A673 (cell line): ENCODE measurements around the gene PCDHGA4.
A peak's percentile ranks its signal among the peaks of the same experiment; 100 is the strongest.
"Not testable (repeated sequence)": the region's sequence is repeated elsewhere in the genome, so short reads cannot be mapped to it uniquely, and the experiment has no call there.

Source experiments
- EZH2 ChIP-seq: fragments of 200-600 bp; sonication (generic); IDR thresholded peaks from 2 replicates; pipeline ENCODE4 v1.6.1; 2017; ENCODE audit warnings: borderline replicate concordance, low read depth, mild to moderate bottlenecking, mixed read lengths, antibody characterized with exemption, low read length; ENCODE audit not compliant: poor library complexity, severe bottlenecking
- TF ChIP-seq, protein P1 (sequence below): fragments of 300-800, 200-600 bp; sonication (generic); conservative IDR thresholded peaks from 2 replicates; pipeline ENCODE4 v1.5.1; 2017; ENCODE audit warnings: low read depth, mild to moderate bottlenecking, antibody characterized with exemption, low read length, moderate library complexity, mixed read lengths

DNA sequence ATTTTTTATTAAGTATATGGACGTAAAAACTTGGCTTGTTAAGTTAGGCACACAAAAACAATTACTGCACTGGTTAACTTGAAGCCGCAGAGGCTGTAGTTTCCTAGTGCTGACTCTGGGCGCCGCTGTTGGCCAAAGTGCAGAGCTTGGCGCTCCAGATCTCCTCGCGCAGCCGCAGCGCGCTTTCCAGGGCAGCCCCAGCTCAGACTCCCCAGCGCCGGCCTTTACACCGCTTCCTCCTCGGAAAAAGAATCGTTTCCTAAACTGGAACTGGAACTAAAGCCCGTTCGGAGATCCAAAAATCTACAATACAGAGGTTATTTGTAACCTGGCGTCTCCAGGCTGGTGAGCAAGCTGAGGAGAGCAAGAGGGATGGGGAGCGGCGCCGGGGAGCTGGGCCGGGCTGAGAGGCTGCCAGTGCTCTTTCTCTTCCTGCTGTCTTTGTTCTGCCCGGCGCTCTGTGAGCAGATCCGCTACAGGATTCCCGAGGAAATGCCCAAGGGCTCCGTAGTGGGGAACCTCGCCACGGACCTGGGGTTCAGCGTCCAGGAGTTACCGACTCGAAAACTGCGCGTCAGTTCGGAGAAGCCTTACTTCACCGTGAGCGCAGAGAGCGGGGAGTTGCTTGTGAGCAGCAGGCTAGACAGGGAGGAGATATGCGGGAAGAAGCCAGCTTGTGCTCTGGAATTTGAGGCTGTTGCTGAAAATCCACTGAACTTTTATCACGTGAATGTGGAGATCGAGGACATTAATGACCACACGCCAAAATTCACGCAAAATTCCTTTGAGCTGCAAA lies 43.1 kb downstream of the PCDHGA4 start, which contains the start of gene PCDHGB5:
- TF ChIP-seq, protein P1, sequence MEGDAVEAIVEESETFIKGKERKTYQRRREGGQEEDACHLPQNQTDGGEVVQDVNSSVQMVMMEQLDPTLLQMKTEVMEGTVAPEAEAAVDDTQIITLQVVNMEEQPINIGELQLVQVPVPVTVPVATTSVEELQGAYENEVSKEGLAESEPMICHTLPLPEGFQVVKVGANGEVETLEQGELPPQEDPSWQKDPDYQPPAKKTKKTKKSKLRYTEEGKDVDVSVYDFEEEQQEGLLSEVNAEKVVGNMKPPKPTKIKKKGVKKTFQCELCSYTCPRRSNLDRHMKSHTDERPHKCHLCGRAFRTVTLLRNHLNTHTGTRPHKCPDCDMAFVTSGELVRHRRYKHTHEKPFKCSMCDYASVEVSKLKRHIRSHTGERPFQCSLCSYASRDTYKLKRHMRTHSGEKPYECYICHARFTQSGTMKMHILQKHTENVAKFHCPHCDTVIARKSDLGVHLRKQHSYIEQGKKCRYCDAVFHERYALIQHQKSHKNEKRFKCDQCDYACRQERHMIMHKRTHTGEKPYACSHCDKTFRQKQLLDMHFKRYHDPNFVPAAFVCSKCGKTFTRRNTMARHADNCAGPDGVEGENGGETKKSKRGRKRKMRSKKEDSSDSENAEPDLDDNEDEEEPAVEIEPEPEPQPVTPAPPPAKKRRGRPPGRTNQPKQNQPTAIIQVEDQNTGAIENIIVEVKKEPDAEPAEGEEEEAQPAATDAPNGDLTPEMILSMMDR = peak; percentile 62
- TF ChIP-seq EZH2 = not testable (repeated sequence)
